ENCODE results near the gene MYO1D.

GRCh38 chr17:32584792-32585191, 292.1 kb downstream of the MYO1D start:
- TF ChIP-seq CTCF (IDR thresholded peaks at IDR 0.05) (no peak), EZH2 (IDR thresholded peaks at IDR 0.05; ENCODE audit: borderline replicate concordance, insufficient read depth, low read depth, low read length, poor library complexity, severe bottlenecking) (no peak)
